Stimulated activated CD8-positive, alpha-beta memory T cell treated with anti-CD3 and anti-CD28 coated beads, Interleukin-12 subunit alpha, Interleukin-12 subunit beta, amount 100 ng/mL, for 4 hours (primary cell): ENCODE results near the gene NEMP2.

Source experiments
- DNase-seq: peaks from one replicate; pipeline ENCODE4 v3.0.0-alpha.2; 2020; ENCODE audit warnings: low read depth

NEMP2 gene

GRCh38 chr2:190457256-190457655, 77.3 kb downstream of the NEMP2 start:
- no peak for DNase-seq

DNA sequence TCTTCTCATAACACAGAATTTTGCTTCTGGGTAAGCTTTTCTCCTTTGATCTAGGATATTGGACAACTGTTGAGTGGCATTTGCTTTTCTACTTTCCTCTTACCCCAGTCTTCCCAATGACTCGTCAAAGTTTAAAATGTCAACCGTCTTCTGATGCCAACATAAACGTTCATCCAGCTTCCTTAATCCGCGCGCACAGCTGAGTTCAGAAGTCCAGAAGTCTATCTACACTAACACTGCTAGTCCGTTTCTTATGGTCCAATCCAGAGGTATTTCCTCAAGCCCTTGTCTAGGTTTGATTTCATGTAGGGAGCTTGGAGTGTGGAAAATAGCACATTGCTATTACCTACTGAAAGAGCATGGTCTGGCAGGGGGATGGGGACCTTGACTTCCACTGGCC, 77.7 kb downstream of the NEMP2 start:
- DNase-seq = no peak

- DNase-seq = no peak
Observed at GRCh38 chr2:190455358-190456095, 79.0 kb downstream of the NEMP2 start.

DNA sequence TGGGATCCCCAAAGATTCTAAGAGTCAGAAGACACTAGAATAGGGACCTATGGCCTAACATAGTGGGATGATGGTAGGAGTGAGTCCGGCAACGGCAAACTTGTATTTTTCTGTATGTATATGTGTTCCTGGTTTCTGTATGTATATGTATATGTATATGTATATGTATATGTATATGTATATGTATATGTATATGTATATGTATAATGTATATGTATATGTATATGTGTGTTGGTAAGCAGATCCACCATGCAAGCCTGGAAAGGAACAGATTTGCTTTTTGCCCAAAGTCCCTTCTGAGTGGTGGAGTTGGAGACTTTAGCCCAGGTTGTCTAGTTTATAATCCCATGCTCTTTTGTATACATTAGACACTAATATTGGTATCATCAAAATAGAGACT, 79.7 kb downstream of the NEMP2 start:
- DNase-seq = no peak
